ENCODE data around the gene MDFI.

DNA sequence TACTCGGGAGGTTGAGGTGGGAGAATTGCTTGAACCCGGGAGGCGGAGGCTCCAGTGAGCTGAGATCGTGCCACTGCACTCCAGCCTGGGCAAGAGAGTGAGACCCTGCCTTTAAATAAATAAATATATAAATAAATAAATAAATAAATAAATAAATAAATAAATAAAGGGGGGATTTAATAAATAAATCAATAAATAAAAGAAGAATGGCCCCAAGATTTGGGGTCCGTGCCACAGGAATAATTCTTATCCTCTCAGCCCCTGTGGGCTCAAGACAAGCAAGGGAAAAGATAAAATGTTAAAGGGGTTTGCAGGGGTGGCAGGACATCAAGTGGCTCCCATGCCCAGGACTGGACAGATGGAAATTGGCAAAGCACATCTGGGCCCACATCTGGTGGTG, 31.2 kb upstream of the MDFI start:
- TF ChIP-seq FOXA1 (IDR thresholded peaks at IDR 0.05): no peak
- TF ChIP-seq RAD21 (IDR thresholded peaks at IDR 0.05): no peak
- TF ChIP-seq, protein P1, sequence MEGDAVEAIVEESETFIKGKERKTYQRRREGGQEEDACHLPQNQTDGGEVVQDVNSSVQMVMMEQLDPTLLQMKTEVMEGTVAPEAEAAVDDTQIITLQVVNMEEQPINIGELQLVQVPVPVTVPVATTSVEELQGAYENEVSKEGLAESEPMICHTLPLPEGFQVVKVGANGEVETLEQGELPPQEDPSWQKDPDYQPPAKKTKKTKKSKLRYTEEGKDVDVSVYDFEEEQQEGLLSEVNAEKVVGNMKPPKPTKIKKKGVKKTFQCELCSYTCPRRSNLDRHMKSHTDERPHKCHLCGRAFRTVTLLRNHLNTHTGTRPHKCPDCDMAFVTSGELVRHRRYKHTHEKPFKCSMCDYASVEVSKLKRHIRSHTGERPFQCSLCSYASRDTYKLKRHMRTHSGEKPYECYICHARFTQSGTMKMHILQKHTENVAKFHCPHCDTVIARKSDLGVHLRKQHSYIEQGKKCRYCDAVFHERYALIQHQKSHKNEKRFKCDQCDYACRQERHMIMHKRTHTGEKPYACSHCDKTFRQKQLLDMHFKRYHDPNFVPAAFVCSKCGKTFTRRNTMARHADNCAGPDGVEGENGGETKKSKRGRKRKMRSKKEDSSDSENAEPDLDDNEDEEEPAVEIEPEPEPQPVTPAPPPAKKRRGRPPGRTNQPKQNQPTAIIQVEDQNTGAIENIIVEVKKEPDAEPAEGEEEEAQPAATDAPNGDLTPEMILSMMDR (IDR thresholded peaks at IDR 0.05; ENCODE audit: low read depth, low read length, missing input control): no peak
- no peak for TF ChIP-seq SP1 (IDR thresholded peaks at IDR 0.05)
- no peak for TF ChIP-seq HNF4A (conservative IDR thresholded peaks at IDR 0.05)
- TF ChIP-seq GABPA (IDR thresholded peaks at IDR 0.05 in 1 of 2, conservative IDR thresholded peaks at IDR 0.05 in 1 of 2): no peak
- TF ChIP-seq, protein P2, sequence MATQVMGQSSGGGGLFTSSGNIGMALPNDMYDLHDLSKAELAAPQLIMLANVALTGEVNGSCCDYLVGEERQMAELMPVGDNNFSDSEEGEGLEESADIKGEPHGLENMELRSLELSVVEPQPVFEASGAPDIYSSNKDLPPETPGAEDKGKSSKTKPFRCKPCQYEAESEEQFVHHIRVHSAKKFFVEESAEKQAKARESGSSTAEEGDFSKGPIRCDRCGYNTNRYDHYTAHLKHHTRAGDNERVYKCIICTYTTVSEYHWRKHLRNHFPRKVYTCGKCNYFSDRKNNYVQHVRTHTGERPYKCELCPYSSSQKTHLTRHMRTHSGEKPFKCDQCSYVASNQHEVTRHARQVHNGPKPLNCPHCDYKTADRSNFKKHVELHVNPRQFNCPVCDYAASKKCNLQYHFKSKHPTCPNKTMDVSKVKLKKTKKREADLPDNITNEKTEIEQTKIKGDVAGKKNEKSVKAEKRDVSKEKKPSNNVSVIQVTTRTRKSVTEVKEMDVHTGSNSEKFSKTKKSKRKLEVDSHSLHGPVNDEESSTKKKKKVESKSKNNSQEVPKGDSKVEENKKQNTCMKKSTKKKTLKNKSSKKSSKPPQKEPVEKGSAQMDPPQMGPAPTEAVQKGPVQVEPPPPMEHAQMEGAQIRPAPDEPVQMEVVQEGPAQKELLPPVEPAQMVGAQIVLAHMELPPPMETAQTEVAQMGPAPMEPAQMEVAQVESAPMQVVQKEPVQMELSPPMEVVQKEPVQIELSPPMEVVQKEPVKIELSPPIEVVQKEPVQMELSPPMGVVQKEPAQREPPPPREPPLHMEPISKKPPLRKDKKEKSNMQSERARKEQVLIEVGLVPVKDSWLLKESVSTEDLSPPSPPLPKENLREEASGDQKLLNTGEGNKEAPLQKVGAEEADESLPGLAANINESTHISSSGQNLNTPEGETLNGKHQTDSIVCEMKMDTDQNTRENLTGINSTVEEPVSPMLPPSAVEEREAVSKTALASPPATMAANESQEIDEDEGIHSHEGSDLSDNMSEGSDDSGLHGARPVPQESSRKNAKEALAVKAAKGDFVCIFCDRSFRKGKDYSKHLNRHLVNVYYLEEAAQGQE (IDR thresholded peaks at IDR 0.05): no peak
- TF ChIP-seq TAF1 (conservative IDR thresholded peaks at IDR 0.05): no peak
- TF ChIP-seq, protein P3, sequence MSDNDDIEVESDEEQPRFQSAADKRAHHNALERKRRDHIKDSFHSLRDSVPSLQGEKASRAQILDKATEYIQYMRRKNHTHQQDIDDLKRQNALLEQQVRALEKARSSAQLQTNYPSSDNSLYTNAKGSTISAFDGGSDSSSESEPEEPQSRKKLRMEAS (IDR thresholded peaks at IDR 0.05): no peak
- no peak for TF ChIP-seq HNF4G (IDR thresholded peaks at IDR 0.05)
- no peak for TF ChIP-seq EGR1 (IDR thresholded peaks at IDR 0.05; ENCODE audit: low read depth in 2 of 2)
- TF ChIP-seq, protein P4, sequence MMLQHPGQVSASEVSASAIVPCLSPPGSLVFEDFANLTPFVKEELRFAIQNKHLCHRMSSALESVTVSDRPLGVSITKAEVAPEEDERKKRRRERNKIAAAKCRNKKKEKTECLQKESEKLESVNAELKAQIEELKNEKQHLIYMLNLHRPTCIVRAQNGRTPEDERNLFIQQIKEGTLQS (IDR thresholded peaks at IDR 0.05): no peak
- TF ChIP-seq YY1 (IDR thresholded peaks at IDR 0.05): no peak
- TF ChIP-seq, protein P5, sequence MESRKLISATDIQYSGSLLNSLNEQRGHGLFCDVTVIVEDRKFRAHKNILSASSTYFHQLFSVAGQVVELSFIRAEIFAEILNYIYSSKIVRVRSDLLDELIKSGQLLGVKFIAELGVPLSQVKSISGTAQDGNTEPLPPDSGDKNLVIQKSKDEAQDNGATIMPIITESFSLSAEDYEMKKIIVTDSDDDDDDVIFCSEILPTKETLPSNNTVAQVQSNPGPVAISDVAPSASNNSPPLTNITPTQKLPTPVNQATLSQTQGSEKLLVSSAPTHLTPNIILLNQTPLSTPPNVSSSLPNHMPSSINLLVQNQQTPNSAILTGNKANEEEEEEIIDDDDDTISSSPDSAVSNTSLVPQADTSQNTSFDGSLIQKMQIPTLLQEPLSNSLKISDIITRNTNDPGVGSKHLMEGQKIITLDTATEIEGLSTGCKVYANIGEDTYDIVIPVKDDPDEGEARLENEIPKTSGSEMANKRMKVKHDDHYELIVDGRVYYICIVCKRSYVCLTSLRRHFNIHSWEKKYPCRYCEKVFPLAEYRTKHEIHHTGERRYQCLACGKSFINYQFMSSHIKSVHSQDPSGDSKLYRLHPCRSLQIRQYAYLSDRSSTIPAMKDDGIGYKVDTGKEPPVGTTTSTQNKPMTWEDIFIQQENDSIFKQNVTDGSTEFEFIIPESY (IDR thresholded peaks at IDR 0.05): no peak

All from liver (tissue), 3 donors.